K562 (cell line): Measurements from ENCODE around the gene ARMH1. TPM values are rescaled to one million over a fixed set of nuclear protein-coding genes. Genes with fewer than 3 reads are reported as not detected.

Experiments used
- ATAC-seq: fragments of 200-7000 bp; cut with Tn5 transposase; 3 replicates; pipeline ENCODE4 v1.9.1; 2020; ENCODE audit warnings: moderate library complexity
- BruUV-seq: library from RNA; stranded (reverse); fragments of 400-500 nt; replicated peaks from 2 replicates; lab custom pipeline; 2021; lab: Mats Ljungman, UMichigan
- CTCF ChIA-PET: fragments of 300-600 bp; formaldehyde crosslinking; extraction: SDS; loops from one replicate; lab custom pipeline; 2021; ENCODE audit warnings: low intra/inter-chr PET ratio; lab: Yijun Ruan, JAX
- POLR2A ChIA-PET: fragments of 300-600, 350-650 bp; sonication (Branson Sonifier 250); formaldehyde crosslinking; extraction: SDS; loops from one replicate; lab custom pipeline; 2021; ENCODE audit warnings: antibody characterized with exemption, inconsistent platforms; lab: Yijun Ruan, JAX
- DNase-seq, 4 experiments: peaks; one replicate each; pipeline versions ENCODE4 v3.0.0 to v3.0.0-alpha.2; 2011 to 2018; ENCODE audit warnings: low spot score in 3 of 4, mixed read lengths in 3 of 4; ENCODE audit errors: extremely low read depth in 1 of 4
- FAIRE-seq: peaks from 2 replicates; lab custom pipeline; 2011; peaks lifted over from hg19 to GRCh38; lab: Jason Lieb, UNC
- H2AFZ ChIP-seq: 2 replicates; pipeline ENCODE4 v1.6.0; 2011; ENCODE audit warnings: low read depth, low read length, control low read depth, inconsistent platforms
- H3K27ac ChIP-seq: fragments of 200-600 bp; 3 replicates; pipeline ENCODE4 v1.8.0; 2011; ENCODE audit warnings: low read depth, mild to moderate bottlenecking, control low read depth, inconsistent platforms, low read length, moderate library complexity, mixed read lengths; ENCODE audit errors: extremely low read depth
- H3K27me3 ChIP-seq, 2 experiments: fragments of 300-600 bp in 1 of 2; 2 replicates in 1 of 2; 3 replicates in 1 of 2; pipeline versions ENCODE4 v1.6.0 to v1.8.0; 2011; ENCODE audit warnings: inconsistent platforms in 2 of 2, low read length in 2 of 2, mild to moderate bottlenecking in 1 of 2, mixed read lengths in 1 of 2, moderate library complexity in 1 of 2; ENCODE audit not compliant: control insufficient read depth in 2 of 2, insufficient read depth in 2 of 2
- H3K36me3 ChIP-seq: fragments of 300-600 bp; 3 replicates; pipeline ENCODE4 v1.8.0; 2011; ENCODE audit warnings: mild to moderate bottlenecking, low read length, inconsistent platforms; ENCODE audit not compliant: control insufficient read depth, insufficient read depth
- H3K4me1 ChIP-seq, 2 experiments: fragments of 200-600 bp in 1 of 2; replicated peaks in 1 of 2; 2 replicates in 1 of 2; 3 replicates in 1 of 2; pipeline versions ENCODE4 v1.5.1 to v1.8.0; 2011; ENCODE audit warnings: inconsistent platforms in 2 of 2, low read length in 2 of 2, mild to moderate bottlenecking in 1 of 2, mixed read lengths in 1 of 2, moderate library complexity in 1 of 2; ENCODE audit not compliant: control insufficient read depth in 2 of 2, insufficient read depth in 2 of 2
- H3K4me2 ChIP-seq: 2 replicates; pipeline ENCODE4 v1.6.1; 2011; ENCODE audit warnings: low read length, control low read depth, inconsistent platforms, mixed read lengths; ENCODE audit not compliant: insufficient read depth
- H3K4me3 ChIP-seq: fragments of 200-600 bp; sonication (generic), shearing (Covaris generic); 2 replicates; pipeline ENCODE4 v1.5.1; 2016; ENCODE audit warnings: control low read depth, inconsistent platforms
- H3K79me2 ChIP-seq: fragments of 200-600 bp; 3 replicates; pipeline ENCODE4 v1.8.0; 2011; ENCODE audit warnings: low read length, inconsistent platforms; ENCODE audit not compliant: control insufficient read depth, insufficient read depth
- H3K9ac ChIP-seq, 2 experiments: 2 replicates each; pipeline versions ENCODE4 v1.6.0 to v1.6.1; 2011; ENCODE audit warnings: low read depth in 2 of 2, low read length in 2 of 2, control low read depth in 1 of 2, inconsistent platforms in 1 of 2, mild to moderate bottlenecking in 1 of 2, mixed read lengths in 1 of 2; ENCODE audit not compliant: insufficient read depth in 1 of 2
- H3K9me1 ChIP-seq: one replicate; pipeline ENCODE4 v1.6.0; 2011; ENCODE audit warnings: inconsistent platforms, mild to moderate bottlenecking, low read length, moderate library complexity; ENCODE audit not compliant: control insufficient read depth, insufficient read depth
- H3K9me3 ChIP-seq: replicated peaks from 2 replicates; pipeline ENCODE4 v1.5.1; 2011; ENCODE audit warnings: low read depth, low read length, inconsistent platforms; ENCODE audit not compliant: control insufficient read depth, insufficient read depth
- H4K20me1 ChIP-seq: replicated peaks from 2 replicates; pipeline ENCODE4 v1.6.1; 2011; ENCODE audit warnings: low read length, inconsistent platforms, mixed read lengths; ENCODE audit not compliant: control insufficient read depth, insufficient read depth
- KLF13 ChIP-seq: fragments of 450-650 bp; IDR thresholded peaks from 2 replicates; pipeline ENCODE4 v1.6.1; 2016; ENCODE audit warnings: missing genetic modification characterization, low read depth, mild to moderate bottlenecking, missing compliant biosample characterization, moderate library complexity, borderline replicate concordance
- SUPT5H ChIP-seq: fragments of 450-650 bp; IDR thresholded peaks from 2 replicates; pipeline ENCODE4 v1.6.1; 2016
- WGBS: fragments of 100-300 bp; shearing (Covaris generic); methylation state at CpG from one replicate; pipeline ENCODE4 v1.1.6; 2016; ENCODE audit warnings: low coverage, mixed read lengths; ENCODE audit not compliant: insufficient coverage; ENCODE audit errors: missing lambda C conversion rate; 5-methylcytosine and 5-hydroxymethylcytosine counted together
- in situ Hi-C: fragments of 300-500 bp; cut with MboI; formaldehyde crosslinking; loops from 4 replicates; pipeline ENCODE4 v1.15.0; 2018; ENCODE audit warnings: inconsistent platforms, mixed read lengths
- intact Hi-C: fragments of 100-400 bp; cut with micrococcal nuclease; formaldehyde crosslinking; loops from 2 replicates; pipeline ENCODE4 v1.14.2; 2022
- polyA plus RNA-seq, 8 experiments: library from polyadenylated mRNA; depleted of rRNA in 4 of 8; stranded (reverse) in 5 of 8; unstranded in 3 of 8; fragments of >200 nt; fragmentation: Nextera tagmentation in 2 of 8; fragmentation: Illumina TruSeq in 1 of 8; extraction: Ambion mirVana in 2 of 8; extraction: Trizol in 1 of 8; gene quantifications; 2 replicates each; pipeline versions ENCODE4 v1.2.1 to v1.2.3, GENCODE V29; 2011 to 2014; ENCODE audit warnings: inconsistent platforms in 1 of 8, missing spikeins in 1 of 8
- total RNA-seq, 7 experiments: library from RNA; depleted of rRNA in 6 of 7; stranded (reverse); fragments of >200 nt in 6 of 7; fragmentation: Illumina TruSeq in 2 of 7; extraction: Trizol in 2 of 7; gene quantifications; 2 replicates each; pipeline versions ENCODE4 v1.2.1 to v1.2.3, GENCODE V29; 2011 to 2021; ENCODE audit warnings: low replicate concordance in 1 of 7
- TF ChIP-seq, protein P1 (sequence below): sonication (generic); formaldehyde crosslinking; IDR thresholded peaks from 2 replicates; pipeline ENCODE4 v1.8.0; 2023; ENCODE audit warnings: missing genetic modification reagents, mild to moderate bottlenecking, borderline replicate concordance
- TF ChIP-seq, protein P2 (sequence below): fragments of 450-650 bp; formaldehyde crosslinking; IDR thresholded peaks from 2 replicates; pipeline ENCODE4 v1.4.0; 2020; ENCODE audit warnings: mild to moderate bottlenecking, moderate library complexity

The ARMH1 gene
- total and polyA plus RNA-seq, 9 of the 15 experiments (the other 6 are each of a cell fraction or from before 2014, with no cell fraction given), result 0.41 TPM; not detected in 8

- no peak for FAIRE-seq
- no peak overlapping the region for H3K27ac ChIP-seq
- peaks cover 4% of the 10 kb centered on the region; the same call in 1 of the 3 replicates for H3K79me2 ChIP-seq
- ChIA-PET POLR2A (interaction anchor here (0.5 to 21.3 kb wide), 11 partner anchors 3 to 1284 kb away, joined by 3 to 328 read pairs (median 4); partner anchors contain the start of genes ARMH1 and TMEM53), CTCF (no interaction called here)
- H3K4me1 ChIP-seq, result peaks cover 18 to 24% of the 10 kb centered on the region in 2 experiments; a peak in 4 of 5 replicates
- H3K9ac ChIP-seq, result peak overlapping the region in 1 of 2 experiments; percentile 79; a peak in 1 of 4 replicates
- WGBS, result 97% methylated on average over 2 of the region's 2 CpGs
- H3K4me3 ChIP-seq, result no peak overlapping the region
- in situ Hi-C loops (no loop called here), intact Hi-C loops (no loop called here)
- peaks cover 96% of the 10 kb centered on the region for H3K36me3 ChIP-seq
- H3K4me2 ChIP-seq, result no peak overlapping the region
- no peak for ATAC-seq
- H3K9me3 ChIP-seq, result no peaks in the 10 kb centered on the region
- H3K9me1 ChIP-seq, result peaks cover 5% of the 10 kb centered on the region
- no peak overlapping the region for H2AFZ ChIP-seq
- no TSS peak for BruUV-seq
- TF ChIP-seq, protein P1, sequence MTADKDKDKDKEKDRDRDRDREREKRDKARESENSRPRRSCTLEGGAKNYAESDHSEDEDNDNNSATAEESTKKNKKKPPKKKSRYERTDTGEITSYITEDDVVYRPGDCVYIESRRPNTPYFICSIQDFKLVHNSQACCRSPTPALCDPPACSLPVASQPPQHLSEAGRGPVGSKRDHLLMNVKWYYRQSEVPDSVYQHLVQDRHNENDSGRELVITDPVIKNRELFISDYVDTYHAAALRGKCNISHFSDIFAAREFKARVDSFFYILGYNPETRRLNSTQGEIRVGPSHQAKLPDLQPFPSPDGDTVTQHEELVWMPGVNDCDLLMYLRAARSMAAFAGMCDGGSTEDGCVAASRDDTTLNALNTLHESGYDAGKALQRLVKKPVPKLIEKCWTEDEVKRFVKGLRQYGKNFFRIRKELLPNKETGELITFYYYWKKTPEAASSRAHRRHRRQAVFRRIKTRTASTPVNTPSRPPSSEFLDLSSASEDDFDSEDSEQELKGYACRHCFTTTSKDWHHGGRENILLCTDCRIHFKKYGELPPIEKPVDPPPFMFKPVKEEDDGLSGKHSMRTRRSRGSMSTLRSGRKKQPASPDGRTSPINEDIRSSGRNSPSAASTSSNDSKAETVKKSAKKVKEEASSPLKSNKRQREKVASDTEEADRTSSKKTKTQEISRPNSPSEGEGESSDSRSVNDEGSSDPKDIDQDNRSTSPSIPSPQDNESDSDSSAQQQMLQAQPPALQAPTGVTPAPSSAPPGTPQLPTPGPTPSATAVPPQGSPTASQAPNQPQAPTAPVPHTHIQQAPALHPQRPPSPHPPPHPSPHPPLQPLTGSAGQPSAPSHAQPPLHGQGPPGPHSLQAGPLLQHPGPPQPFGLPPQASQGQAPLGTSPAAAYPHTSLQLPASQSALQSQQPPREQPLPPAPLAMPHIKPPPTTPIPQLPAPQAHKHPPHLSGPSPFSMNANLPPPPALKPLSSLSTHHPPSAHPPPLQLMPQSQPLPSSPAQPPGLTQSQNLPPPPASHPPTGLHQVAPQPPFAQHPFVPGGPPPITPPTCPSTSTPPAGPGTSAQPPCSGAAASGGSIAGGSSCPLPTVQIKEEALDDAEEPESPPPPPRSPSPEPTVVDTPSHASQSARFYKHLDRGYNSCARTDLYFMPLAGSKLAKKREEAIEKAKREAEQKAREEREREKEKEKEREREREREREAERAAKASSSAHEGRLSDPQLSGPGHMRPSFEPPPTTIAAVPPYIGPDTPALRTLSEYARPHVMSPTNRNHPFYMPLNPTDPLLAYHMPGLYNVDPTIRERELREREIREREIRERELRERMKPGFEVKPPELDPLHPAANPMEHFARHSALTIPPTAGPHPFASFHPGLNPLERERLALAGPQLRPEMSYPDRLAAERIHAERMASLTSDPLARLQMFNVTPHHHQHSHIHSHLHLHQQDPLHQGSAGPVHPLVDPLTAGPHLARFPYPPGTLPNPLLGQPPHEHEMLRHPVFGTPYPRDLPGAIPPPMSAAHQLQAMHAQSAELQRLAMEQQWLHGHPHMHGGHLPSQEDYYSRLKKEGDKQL (CRISPR knock-in tag), result no peak
- TF ChIP-seq, protein P2, sequence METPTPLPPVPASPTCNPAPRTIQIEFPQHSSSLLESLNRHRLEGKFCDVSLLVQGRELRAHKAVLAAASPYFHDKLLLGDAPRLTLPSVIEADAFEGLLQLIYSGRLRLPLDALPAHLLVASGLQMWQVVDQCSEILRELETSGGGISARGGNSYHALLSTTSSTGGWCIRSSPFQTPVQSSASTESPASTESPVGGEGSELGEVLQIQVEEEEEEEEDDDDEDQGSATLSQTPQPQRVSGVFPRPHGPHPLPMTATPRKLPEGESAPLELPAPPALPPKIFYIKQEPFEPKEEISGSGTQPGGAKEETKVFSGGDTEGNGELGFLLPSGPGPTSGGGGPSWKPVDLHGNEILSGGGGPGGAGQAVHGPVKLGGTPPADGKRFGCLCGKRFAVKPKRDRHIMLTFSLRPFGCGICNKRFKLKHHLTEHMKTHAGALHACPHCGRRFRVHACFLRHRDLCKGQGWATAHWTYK, result no peak
- TF ChIP-seq KLF13 (tag) (no peak), SUPT5H (0 out of 2 replicates have a peak, but pooled peaks have one; percentile 23)
- no peak for DNase-seq
- H3K27me3 ChIP-seq, result no peaks in the 10 kb centered on the region
- H4K20me1 ChIP-seq, result peaks cover 5% of the 10 kb centered on the region; the same call in 1 of the 2 replicates
Observed at GRCh38 chr1:44642255-44642654, 32.3 kb upstream of the ARMH1 start.
